GM12865 (cell line): ENCODE results near the gene EIF3L.

Experiments used
- DNase-seq: peaks from one replicate; pipeline ENCODE4 v3.0.0; 2010; ENCODE audit warnings: low read depth
- H3K4me3 ChIP-seq: 2 replicates; pipeline ENCODE4 v1.5.1; 2011; ENCODE audit warnings: mild to moderate bottlenecking, low read depth, low read length, control low read depth
- TF ChIP-seq, protein P1 (sequence below): IDR thresholded peaks from 2 replicates; pipeline ENCODE4 v1.5.1; 2011; ENCODE audit warnings: low read length, control low read depth, low read depth, inconsistent platforms; ENCODE audit not compliant: insufficient read depth; ENCODE audit errors: missing control alignments

Gene EIF3L

DNA sequence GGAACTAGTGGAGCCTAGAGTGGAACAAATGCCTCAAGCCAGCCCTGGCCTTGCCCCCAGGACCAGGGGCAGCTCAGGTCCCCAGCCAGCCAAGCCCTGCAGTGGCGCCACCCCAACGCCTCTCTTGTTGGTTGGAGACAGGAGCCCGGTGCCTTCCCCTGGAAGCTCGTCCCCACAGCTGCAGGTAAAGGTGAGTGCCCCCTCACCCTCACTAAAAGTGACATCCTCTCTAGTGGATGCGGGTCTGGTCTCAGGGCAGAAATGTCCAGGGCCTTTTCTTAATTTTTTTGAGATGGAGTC, 78.4 kb downstream of the EIF3L start:
- TF ChIP-seq, protein P1, sequence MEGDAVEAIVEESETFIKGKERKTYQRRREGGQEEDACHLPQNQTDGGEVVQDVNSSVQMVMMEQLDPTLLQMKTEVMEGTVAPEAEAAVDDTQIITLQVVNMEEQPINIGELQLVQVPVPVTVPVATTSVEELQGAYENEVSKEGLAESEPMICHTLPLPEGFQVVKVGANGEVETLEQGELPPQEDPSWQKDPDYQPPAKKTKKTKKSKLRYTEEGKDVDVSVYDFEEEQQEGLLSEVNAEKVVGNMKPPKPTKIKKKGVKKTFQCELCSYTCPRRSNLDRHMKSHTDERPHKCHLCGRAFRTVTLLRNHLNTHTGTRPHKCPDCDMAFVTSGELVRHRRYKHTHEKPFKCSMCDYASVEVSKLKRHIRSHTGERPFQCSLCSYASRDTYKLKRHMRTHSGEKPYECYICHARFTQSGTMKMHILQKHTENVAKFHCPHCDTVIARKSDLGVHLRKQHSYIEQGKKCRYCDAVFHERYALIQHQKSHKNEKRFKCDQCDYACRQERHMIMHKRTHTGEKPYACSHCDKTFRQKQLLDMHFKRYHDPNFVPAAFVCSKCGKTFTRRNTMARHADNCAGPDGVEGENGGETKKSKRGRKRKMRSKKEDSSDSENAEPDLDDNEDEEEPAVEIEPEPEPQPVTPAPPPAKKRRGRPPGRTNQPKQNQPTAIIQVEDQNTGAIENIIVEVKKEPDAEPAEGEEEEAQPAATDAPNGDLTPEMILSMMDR = no peak
- H3K4me3 ChIP-seq = no peak overlapping the region
- DNase-seq = no peak

DNA sequence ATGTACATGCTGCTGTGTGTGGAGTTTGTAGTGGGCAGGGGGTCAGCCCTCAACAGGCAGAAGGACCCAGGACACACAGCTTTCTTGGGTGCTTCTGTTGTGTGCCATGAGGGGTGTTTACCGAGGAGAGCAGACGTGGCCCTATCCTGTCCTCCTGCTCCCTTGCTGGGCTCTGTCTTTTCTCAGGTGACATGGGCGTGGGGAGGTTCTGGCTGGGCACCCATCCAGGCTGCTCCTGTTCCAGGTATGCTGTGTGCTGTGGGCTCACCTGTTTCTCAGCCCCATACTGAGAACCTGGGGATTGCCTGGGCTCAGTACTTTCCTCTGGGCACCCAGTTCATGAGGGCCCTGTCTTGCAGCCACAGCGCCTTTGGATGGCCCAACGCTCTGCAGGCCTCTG, 80.2 kb downstream of the EIF3L start:
- no peak for DNase-seq
- H3K4me3 ChIP-seq = no peak overlapping the region

DNA sequence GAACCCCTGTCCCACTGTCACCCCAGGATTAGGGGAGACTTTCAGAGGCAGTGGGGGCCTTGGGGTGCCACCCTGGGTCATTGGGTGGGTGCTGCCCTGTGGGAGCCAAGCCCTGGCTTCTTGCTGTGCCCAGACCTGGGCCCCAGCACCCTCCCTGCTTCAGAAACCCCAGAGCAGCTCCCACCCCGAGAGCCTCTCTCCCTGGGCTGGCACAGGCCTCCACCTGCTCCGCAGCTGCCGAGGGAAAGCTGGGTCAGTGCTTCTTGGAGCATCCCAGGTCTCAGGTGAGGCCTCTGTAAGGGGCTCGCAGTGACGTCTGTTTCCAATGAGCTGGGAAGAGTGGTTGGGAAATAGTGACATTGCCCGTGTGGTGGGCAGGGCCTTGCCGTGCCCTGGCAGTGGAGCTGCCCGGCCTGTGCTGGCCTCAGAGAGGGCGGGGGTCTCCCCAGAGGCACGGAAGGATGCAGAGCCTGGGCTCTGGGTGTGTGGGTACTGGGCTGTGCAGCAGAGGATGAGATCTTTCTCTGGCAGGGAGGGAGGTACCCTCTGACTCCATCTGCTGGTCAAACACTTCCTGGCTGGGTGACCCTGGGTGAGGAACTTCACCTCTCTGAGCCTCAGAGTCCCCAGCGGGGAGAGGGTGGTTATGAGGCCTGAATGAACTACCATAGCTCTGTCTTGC, 81.2 kb downstream of the EIF3L start:
- TF ChIP-seq, protein P1 = peak; percentile 42
- peak; percentile 35 for DNase-seq

More for the DNA sequence above, 80.2 kb downstream of the EIF3L start:
- TF ChIP-seq, protein P1 = no peak

DNA sequence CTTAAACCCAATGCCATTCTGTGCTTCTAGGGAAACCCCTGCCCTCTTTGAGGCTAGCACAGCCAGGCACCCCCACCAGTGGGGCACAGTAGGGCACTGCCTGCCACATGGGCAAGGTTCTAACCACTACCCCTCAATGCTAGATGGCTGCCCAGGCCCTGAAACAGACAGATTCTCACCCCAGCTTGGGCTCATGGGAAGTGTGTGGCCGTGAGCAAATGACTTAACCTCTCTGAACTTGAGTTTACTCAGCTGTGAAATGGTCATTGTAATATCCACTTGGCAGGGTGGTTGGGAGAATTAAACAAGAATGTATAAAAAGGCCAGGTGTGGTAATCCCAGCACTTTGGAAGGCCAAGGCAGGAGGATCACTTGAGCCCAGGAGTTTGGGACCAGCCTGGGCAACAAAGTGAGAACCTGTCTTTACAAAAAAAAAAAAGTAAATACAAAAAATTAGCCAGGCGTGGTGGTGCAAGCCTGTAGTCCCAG, 81.8 kb downstream of the EIF3L start:
- no peak overlapping the region for H3K4me3 ChIP-seq
- TF ChIP-seq, protein P1 = no peak
- DNase-seq = no peak

More for the DNA sequence above, 81.2 kb downstream of the EIF3L start:
- H3K4me3 ChIP-seq = no peak overlapping the region

DNA sequence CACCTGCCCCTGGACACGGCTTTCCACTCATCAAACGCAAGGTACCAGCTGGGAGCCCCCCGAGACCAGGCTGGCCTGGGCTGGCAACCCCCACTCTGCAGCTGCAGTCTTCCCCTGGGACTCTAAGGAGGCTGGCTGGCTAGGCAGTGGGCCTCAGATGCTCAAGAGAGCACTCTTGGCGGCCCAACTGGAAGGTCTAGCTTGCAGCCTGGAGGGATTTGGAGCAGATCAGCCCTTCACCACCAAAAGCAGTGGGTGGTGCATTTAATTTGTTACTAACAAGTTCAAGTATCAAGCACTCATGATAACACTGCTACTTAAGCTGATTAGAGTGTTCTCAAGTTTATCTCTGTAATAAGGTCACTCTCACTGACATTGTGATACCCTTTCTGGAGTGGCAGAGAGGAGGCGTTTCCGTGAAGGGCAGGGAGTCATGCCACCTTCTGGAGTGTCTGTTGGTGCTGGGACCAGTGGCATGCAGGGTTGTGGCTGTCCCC, 82.7 kb downstream of the EIF3L start:
- TF ChIP-seq, protein P1 = no peak
- DNase-seq = no peak
- no peak overlapping the region for H3K4me3 ChIP-seq

DNA sequence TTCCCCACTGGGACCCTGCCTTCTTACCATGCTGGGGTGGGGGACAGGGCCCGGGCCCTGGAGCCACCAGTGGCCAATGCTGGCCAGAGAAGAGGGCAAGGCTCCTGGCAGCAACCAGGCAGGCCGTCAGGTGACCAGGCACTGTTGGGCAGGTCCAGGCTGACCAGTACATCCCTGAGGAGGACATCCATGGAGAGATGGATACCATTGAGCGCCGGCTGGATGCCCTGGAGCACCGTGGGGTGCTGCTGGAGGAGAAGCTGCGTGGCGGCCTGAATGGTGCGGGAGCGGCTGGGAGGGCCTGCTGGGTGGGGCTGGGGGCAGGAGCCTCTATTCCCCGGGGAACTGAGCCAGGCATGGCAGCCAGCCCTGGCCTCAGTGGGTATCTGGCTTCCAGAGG, 83.2 kb downstream of the EIF3L start:
- H3K4me3 ChIP-seq = no peak overlapping the region
- TF ChIP-seq, protein P1 = no peak
- no peak for DNase-seq
